ENCODE data around the gene MZB1.
"Not testable (repeated sequence)": the region's sequence is repeated elsewhere in the genome, so short reads cannot be mapped to it uniquely, and the experiment has no call there.

The MZB1 gene

GRCh38 chr5:139410121-139410992 is 20.6 kb upstream of the MZB1 start:
- no peak for DNase-seq

DNA sequence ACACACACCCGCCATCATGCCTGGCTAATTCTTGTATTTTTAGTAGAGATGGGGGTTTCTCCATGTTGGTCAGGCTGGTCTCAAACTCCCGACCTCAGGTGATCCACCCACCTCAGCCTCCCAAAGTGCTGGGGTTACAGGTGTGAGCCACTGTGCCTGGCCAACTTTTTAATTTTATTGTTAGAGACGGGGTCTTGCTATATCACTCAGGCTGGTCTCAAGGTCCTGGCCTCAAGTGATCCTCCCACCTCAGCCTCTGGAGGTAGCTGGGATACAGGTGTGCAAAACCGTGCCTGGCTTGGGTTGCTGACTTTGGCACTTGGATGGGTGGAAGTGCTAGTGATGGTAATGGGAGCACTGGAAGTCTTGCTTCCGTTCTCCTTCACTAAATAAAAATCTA is 19.4 kb upstream of the MZB1 start:
- DNase-seq, result not testable (repeated sequence)

- DNase-seq, result no peak
Observed at GRCh38 chr5:139408191-139408590, 18.5 kb upstream of the MZB1 start.

- no peak for DNase-seq
Observed at GRCh38 chr5:139407517-139407916, 17.8 kb upstream of the MZB1 start.

GRCh38 chr5:139406963-139407362 is 17.2 kb upstream of the MZB1 start:
- no peak for DNase-seq

GRCh38 chr5:139404484-139404840 is 14.7 kb upstream of the MZB1 start:
- DNase-seq, result no peak

DNA sequence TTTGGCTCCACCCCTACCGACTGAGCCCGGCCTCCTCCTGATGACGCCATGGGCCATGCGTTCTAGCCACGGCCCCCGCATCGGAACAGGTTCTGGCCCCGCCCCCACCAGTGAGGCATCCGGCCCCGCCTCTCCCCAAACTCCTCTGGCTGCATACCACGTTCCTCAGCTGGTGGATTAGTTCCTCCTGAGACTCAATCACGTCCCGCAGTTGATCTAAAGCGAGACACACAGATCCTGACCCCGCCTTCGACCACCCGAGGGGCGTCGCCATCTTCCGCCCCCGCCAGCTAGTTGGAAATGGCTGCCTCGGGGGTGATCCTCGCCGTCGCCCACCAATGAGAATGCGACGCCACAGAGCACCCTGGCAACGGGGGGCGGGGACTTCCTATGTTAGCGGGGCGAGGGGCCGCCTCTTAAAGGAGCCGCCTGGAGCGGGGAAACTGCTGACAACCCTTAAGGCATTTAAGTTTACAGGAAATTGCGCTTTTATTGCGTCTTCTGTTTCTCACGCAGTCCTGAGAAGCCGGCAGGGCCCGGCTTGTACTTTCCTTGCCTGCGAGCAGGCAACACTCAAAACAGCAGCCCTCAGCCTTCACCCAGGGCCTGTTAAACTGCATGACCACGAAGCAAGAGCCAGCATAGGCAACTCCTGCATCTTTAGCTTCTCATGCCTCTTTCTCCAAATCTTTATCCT is 14.2 kb upstream of the MZB1 start, which contains the start of gene SPATA24:
Gene SPATA24, minus strand, starts transcription at position 303 of the 697 bp plus-strand sequence. Its CDS starts 29 bp downstream, at position 274.
- peak; percentile 97 to 98 for DNase-seq

DNA sequence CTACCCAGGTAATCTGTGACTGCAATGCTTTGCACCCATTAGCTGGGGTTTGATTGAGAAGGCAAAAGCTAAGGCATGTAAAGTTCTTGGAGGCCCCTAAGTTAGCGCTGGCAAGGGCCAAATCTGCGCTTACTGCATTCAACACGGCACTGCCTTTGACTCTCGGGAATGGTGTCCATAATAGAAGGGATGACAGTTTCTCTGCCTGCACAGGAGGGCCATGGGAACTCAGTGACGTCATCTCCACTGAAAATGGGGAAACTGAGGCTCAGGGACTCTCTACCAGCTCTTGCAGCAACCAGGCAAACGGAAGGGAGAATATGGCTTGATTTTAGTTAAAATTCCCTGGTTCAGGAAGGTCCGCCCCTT is 13.7 kb upstream of the MZB1 start:
- DNase-seq, result no peak

DNA sequence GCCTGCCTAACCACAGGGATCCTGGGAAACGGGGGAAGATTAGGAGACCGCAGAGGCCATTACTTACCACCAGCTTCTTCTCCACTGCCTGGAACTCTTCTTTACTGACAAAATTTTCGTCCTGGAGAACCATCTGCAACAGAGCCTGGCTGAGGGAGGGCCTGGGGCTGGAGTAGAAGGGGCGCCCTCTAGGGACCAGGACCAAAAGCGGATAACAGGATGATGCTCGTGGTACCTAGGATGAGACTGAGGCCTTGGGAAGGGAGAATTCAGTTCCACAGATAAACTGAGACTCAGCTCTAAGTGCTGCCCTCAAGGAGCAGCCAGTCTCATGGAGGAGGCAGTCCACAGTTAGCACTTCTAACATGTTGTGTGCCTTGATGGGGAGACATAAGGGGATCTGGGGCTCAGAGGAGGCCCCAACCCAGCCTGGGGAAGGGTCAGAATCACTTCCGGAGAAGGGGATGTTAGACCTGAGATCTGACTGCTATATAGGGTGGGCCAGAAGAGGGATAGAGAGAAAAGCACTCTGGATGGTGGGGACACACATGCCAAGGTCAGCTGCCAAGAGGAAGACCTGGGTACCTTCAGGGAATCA is 12.9 kb upstream of the MZB1 start:
- DNase-seq, result peak in 1 of 2 donors; percentile 28

DNA sequence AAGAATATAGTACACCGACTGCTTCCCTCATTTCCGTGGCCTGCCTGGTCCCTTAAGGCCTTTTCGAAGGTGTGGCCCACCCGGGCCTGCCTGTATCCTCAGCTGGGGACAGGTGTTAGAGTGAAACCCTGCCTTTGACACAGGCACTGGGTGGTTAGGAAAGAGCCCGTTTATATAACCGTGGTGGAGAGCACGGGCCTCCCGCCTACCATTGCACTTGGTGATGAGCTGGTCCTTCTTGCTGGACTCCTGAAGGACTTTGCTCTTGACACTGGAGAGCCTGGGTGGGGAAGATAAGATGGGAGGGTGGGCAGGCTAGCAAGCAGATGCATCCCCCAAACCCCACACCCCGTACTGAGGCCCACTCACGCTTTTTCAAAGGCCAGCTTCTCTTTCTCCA is 11.8 kb upstream of the MZB1 start:
- no peak for DNase-seq

- DNase-seq, result no peak
Observed at GRCh38 chr5:139399501-139400121, 9.9 kb upstream of the MZB1 start.

DNA sequence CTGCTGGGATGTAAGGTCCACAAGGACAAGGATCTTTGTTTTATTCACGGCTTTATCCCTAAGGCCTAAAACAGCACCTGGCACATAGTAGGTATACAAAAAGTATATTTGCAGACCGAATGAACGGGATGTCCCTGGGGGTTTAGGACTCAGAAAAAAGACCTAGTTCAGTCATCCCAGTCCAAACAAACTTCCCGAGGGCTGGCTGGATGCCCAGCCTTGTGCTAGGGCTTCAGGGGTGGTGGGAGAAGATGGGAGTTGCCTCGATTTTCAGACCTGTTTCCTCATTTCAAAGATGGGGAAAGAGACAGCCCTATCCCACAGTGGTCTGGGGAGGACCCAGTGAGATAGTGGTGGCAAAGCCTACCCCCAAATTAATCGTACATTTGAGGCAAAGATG is 8.2 kb upstream of the MZB1 start:
- no peak for DNase-seq

DNA sequence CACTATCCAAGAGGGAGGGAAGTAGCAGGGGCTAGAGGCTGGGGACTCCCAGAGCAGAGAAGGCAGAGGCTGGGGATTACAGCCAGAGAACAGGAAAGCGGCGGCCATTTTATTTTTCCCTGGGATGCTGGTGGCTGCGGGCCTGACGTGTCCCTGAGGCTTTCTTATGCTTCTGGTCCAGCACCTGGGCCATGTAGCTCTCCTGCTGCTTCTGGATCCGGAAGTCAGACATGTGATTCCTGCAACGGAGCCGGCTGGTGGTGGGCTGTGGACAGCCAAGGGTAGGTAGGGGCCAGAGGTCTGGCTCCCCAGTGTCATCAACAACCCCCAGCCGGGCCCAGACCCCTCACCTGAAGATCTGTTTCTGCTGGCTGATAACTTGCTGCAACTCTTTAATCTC is 7.0 kb upstream of the MZB1 start:
- DNase-seq, result no peak

DNA sequence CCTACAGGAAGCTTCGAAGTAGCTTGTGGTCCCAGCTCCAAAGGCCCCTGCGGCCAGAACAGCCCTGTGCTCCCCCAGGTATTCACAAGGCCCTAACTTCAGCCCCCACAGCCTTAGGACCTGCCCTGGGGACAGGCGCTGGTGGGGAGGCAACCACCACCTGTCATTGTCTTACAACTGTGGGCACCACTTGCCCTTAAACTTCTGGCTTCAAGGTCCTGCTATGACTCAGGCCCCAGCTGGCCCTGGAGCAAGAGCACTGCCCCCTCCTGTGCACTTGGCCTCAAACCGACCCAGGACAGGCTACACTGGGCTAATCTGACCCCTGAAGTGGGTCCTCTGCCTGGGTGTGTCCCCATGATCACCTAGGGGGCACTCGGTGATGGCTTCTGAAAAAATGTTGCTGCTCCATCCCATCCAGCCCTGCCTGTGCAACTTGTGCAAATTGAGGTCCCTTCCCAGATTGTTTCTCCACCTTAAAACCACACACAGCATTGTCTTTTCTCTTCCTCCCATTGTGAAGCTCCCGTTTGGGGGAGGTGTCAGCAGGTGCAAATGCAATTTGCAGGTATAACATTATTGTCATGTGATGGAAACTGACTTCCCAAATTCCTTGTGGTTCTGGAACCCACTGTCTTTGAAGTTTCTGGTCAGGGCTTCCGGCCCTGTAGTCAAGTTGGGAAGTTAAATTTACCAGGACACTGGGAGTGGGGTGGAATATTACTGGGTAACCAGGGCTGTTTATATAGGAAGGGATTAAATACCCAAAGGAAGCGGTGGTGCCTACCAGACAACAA is 6.3 kb upstream of the MZB1 start:
- no peak for DNase-seq

- no peak for DNase-seq
Observed at GRCh38 chr5:139394654-139395566, 5.2 kb upstream of the MZB1 start, which contains the start of gene PROB1. TSS of gene PROB1 (minus strand) at chr5:139395104. CDS start at chr5:139395081, 23 bp downstream.

DNA sequence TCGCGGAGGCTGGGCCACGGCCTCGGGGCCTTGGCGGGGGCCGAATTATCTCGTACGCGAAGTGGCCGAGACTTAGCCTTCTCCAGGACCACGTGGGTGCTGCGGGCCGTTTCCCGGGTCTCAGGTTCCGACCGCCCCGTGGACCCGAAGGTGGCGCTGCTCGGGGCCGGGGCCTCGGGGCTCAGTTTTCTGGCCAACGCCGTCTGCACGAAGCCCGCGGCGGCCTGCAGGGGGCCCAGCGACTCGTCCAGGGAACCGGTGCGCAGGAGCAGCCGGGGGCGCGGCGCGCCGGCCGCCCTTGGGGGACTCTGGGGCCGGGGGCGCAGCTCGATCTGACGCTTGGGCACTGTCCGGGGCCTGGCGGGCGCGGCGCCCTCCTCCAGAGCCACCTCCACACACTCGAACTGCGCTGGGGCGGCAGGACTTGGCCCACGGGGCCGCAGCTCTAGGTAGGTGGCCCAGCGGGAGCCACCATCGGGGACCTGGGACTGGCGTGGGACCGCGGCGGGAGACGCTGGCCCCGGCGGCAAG is 4.5 kb upstream of the MZB1 start:
- DNase-seq, result no peak

DNA sequence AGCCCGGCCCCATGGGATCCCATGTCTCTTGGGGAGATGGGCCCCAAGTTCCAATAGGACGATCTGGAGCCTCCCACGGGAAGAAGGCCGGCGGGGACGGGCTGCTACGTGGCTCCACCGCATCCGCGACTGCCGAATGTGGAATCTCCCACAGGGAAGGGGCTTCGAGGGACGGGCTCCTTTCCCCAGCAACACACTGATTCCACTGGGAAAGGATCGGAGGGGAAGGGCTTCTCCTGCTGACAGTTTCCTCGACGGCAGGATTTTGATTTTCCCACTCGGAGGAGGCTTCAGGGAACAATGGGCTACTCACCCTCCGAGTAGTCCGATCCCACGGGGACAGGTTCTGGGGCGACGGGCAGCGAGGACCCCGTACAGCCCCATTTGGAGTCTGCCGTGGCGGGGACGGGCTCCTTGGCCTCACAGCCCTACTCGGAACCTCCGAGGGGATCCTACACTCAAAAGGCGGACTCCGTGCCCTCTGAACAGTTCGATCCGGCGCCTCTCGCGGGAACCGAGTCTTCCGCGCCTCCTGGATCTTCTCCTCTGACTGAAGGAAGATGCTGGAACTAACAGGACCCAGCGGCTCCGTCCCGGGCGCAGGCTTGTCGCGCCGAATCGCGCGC is 3.9 kb upstream of the MZB1 start:
- DNase-seq, result no peak

DNA sequence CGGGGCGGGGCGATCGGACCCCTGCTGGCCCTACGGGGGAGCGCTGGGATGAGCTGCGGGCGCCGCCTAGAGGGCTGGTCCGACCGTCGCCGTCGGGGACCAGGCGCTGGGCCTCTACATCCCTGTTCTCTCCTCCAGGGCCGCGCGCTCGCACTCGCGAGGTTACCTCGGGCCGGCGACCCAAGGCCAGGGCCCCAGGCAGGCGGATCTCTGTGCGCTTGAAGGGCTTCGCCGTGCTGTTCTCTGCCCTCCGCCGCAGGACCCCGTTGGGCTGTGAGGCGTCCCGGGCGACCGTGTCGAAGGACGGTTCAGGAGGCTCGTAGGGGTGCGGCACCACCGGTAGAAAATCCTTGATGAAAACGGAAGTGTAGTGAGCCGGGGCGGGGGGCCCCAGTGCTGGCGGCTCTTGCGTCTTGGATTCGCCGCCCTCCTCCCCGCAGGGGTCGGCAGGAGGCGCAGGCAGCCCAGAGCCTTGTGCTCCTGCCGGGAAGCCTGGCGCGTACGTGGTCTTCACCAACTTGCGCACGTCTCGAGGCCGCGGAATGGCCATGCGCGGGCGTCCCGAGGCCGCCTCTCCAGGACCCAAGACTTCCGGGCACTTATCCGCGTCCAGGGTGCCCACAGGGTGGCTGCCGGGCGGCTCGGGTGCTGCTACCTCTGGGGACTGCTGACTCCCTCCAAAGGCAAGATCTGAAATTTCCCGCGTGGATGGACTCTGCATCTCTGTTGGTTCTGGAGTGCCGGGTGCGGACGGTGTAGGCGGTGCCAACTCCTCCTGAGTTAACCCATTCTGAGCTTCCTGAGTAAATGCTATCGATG is 3.2 kb upstream of the MZB1 start:
- DNase-seq, result peak; percentile 53 to 56

GRCh38 chr5:139392324-139392677 is 2.6 kb upstream of the MZB1 start:
- DNase-seq, result no peak

Measured in inflammatory macrophage (primary cell).